ENCODE data around the gene RELL2.

RELL2 gene

GRCh38 chr5:141680751-141681201, 44.0 kb downstream of the RELL2 start:
- DNase-seq = no peak

- no peak for DNase-seq
Observed at GRCh38 chr5:141681295-141681694, 44.5 kb downstream of the RELL2 start.

- no peak for DNase-seq
Observed at GRCh38 chr5:141681695-141682641, 45.2 kb downstream of the RELL2 start, which contains the start of gene ARAP3. Gene ARAP3, minus strand, starts transcription at chr5:141682230. Its CDS starts 1,744 bp downstream, at chr5:141680486.

- no peak for DNase-seq
Observed at GRCh38 chr5:141683596-141684141, 46.9 kb downstream of the RELL2 start.

- DNase-seq = no peak
Observed at GRCh38 chr5:141685591-141685990, 48.8 kb downstream of the RELL2 start.

- no peak for DNase-seq
Observed at GRCh38 chr5:141686648-141687416, 50.0 kb downstream of the RELL2 start.
